ENCODE measurements around the gene NXNL2.

Gene NXNL2

DNA sequence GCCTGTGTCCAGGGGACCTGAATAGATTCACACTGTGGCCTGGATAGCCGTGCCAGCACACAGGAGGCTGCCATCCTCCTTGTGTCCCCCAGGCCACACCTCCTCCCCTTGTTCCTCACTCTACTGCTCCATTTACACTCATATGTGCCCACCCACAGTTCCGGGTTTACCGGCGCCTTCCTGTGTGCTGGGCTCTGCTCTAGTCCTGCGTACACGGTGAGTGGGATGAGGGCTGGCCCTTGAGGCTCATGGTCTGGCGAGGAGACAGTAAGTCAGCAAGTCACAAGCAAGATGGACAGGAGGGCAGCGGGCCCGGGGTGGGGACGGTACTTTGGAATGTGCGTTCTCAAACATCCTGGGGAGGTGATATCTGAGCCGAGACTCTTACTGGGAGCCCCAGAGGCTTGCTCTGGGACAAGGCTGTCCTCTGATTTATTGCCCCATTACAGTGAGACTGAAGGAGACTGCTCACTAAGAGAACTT is 32.4 kb upstream of the NXNL2 start:
- DNase-seq (ENCODE audit: low read depth in 2 of 2): no peak
- H3K4me3 ChIP-seq (replicated peaks in 1 of 2; ENCODE audit: low read depth in 2 of 2, low read length in 2 of 2): no peak overlapping the region
- TF ChIP-seq, protein P1, sequence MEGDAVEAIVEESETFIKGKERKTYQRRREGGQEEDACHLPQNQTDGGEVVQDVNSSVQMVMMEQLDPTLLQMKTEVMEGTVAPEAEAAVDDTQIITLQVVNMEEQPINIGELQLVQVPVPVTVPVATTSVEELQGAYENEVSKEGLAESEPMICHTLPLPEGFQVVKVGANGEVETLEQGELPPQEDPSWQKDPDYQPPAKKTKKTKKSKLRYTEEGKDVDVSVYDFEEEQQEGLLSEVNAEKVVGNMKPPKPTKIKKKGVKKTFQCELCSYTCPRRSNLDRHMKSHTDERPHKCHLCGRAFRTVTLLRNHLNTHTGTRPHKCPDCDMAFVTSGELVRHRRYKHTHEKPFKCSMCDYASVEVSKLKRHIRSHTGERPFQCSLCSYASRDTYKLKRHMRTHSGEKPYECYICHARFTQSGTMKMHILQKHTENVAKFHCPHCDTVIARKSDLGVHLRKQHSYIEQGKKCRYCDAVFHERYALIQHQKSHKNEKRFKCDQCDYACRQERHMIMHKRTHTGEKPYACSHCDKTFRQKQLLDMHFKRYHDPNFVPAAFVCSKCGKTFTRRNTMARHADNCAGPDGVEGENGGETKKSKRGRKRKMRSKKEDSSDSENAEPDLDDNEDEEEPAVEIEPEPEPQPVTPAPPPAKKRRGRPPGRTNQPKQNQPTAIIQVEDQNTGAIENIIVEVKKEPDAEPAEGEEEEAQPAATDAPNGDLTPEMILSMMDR (IDR thresholded peaks at IDR 0.05; ENCODE audit: low read depth, low read length): no peak

DNA sequence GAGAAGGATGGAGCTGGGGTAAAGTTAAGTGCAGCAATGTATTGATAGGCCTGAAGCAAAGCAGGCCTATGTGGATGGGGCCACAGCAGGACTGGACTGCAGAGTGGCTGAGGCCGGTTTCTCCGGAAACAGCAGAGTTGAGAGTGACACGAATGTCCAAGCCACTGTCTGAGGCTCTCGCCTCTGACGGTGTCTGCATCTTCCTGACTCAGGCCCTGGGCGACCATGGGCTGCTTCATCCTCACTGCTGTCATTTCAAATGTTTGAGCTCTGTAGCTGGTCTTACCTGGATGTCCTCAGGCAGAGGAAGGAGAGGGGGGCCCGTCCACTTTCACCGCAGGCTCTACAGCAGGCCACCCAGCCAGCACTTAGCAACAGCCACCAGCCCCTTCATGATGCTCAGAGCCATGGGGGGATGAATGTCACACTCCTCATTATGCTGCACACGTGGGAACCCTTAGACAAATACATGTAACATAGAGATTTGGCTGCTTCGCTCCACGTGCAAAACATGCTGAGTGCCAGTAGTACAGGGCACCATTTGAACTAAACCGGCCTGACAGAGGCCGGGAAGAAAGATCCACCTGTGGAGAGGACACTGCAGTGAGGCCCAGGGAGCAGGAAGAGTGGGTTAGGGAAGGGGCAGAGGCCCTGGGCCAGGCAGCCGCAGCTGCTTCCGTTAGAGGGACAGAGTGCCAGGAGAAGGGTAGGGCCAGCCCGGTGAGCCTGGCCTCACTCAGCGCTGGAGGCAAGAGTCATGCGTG is 31.7 kb upstream of the NXNL2 start:
- TF ChIP-seq, protein P1 (IDR thresholded peaks at IDR 0.05; ENCODE audit: low read depth, low read length): no peak
- DNase-seq (ENCODE audit: low read depth in 2 of 2): no peak
- H3K4me3 ChIP-seq (replicated peaks in 1 of 2; ENCODE audit: low read depth in 2 of 2, low read length in 2 of 2): no peak overlapping the region

DNA sequence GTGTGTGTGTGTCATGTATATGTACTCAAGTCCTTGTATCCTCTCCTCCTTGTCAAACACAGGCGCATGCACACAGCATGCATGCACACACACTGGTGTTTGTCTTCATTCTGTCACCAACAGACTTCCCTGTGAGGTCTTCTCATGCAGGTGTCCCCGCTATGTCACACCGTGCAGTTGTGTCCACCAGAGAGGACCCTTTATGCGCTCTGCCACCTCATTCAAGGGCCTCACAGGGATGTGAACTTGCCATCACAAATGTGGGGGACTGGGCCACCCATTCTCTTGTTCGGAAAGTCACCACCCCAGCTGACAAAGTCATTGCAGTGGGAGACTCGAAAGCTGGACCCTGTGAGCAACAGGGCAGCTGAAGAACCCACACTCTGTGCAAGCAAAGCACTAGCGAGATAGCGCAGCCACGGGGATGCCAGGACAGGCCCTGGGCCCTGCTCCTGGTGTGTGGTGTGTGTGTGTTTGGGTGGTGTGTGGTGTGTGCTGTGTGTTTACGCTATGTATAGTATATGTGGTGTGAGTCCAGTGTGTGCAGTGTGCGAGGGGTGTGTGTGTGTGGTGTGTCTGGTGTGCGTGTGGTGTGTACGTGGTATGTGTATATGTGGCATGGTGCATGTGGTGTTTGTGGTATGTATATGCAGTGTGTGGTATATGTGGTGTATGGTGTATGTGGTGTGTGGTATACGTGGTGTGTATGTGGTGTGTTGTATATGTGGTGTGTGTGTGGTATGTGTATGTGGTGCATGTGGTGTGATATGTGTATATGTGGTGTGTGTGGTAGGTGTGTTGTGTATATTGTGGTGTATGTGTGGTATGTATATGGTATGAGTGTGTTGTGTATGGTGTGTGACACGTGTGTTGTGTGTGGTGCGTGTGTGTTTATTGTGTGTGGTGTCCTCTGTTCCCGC is 30.9 kb upstream of the NXNL2 start:
- TF ChIP-seq, protein P1 (IDR thresholded peaks at IDR 0.05; ENCODE audit: low read depth, low read length): no peak
- no peak for DNase-seq (ENCODE audit: low read depth in 2 of 2)

DNA sequence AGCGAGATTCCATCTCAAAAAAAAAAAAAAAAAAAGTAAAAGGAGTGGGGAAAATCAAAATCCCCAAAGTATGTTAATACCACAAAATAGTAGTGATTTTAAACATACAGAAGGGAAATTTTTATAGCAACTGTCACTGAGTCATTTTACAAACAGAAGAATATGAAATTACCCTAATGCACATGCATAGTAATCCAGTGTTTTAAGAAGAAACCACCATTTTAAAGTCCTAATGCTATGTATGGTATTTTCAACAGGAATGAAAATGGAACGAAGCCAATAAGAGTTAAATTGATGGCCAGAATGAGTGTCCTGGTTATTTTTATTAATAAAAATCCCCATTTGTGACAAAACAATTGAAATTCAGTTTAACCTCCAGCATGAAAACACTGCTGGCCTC is 26.7 kb upstream of the NXNL2 start:
- H3K4me3 ChIP-seq (replicated peaks in 1 of 2; ENCODE audit: low read depth in 2 of 2, low read length in 2 of 2): no peak overlapping the region
- no peak for DNase-seq (ENCODE audit: low read depth in 2 of 2)
- TF ChIP-seq, protein P1 (IDR thresholded peaks at IDR 0.05; ENCODE audit: low read depth, low read length): no peak

More for the DNA sequence above, 30.9 kb upstream of the NXNL2 start:
- no peak overlapping the region for H3K4me3 ChIP-seq (replicated peaks in 1 of 2; ENCODE audit: low read depth in 2 of 2, low read length in 2 of 2)

DNA sequence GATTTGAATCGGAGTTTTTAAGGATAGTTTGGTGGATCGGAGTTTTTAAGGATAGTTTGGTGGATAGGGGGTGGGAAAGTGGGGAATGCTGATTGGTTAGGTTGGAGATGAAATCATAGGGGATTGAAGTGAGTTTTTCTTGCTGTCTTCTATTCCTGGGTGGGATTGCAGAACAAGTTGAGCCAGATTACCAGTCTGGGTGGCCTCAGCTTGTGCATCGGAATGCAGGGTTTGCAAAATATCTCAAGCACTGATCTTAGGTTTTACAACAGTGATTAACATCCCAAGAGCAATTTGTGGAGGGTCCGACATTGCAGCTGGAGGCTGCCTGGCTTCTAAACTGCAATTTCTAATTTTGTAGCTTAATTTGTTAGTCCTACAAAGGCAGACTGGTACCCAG is 23.1 kb upstream of the NXNL2 start:
- DNase-seq (ENCODE audit: low read depth in 2 of 2): no peak
- H3K4me3 ChIP-seq (replicated peaks in 1 of 2; ENCODE audit: low read depth in 2 of 2, low read length in 2 of 2): no peak overlapping the region
- TF ChIP-seq, protein P1 (IDR thresholded peaks at IDR 0.05; ENCODE audit: low read depth, low read length): no peak

DNA sequence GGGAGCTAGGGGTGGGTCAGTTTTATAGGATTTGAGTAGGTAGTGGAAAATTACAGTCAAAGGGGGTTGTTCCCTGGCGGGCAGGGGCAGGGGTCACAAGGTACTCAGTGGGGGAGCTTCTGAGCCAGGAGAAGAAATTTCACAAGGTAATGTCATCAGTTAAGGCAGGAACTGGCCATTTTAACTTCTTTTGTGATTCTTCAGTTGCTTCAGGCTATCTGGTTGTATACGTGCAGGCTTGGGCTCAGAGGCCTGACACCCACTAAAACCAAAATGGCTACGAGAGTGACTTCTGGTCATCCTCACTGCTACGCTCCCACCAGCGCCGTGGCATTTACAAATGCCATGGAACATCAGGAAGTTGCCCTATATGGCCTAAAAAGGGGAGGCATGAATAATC is 20.7 kb upstream of the NXNL2 start:
- H3K4me3 ChIP-seq (replicated peaks in 1 of 2; ENCODE audit: low read depth in 2 of 2, low read length in 2 of 2): no peak overlapping the region
- no peak for DNase-seq (ENCODE audit: low read depth in 2 of 2)

More for the DNA sequence above, 20.7 kb upstream of the NXNL2 start:
- TF ChIP-seq, protein P1 (IDR thresholded peaks at IDR 0.05; ENCODE audit: low read depth, low read length): no peak

All from cardiac fibroblast (primary cell).